H1 (cell line): ENCODE measurements around the gene NOC2L. TPM values are rescaled to one million over a fixed set of nuclear protein-coding genes. Genes with fewer than 3 reads are reported as not detected.

Experiments used
- ATF2 ChIP-seq: IDR thresholded peaks from 2 replicates; pipeline ENCODE4 v1.6.1; 2012; ENCODE audit warnings: low read length, inconsistent platforms
- CEBPB ChIP-seq: IDR thresholded peaks from 2 replicates; pipeline ENCODE4 v1.6.1; 2012; ENCODE audit warnings: low read depth, low read length
- E2F6 ChIP-seq: IDR thresholded peaks from 2 replicates; pipeline ENCODE4 v1.6.1; 2012; ENCODE audit warnings: inconsistent platforms
- EGR1 ChIP-seq: IDR thresholded peaks from 2 replicates; pipeline ENCODE4 v1.6.1; 2011; ENCODE audit warnings: low read depth, low read length, borderline replicate concordance
- JUN ChIP-seq: IDR thresholded peaks from 2 replicates; pipeline ENCODE4 v1.6.1; 2011; ENCODE audit warnings: low read depth, mild to moderate bottlenecking, improper control_type of control experiment, low read length
- RXRA ChIP-seq: IDR thresholded peaks from 2 replicates; pipeline ENCODE4 v1.6.1; 2011; ENCODE audit warnings: low read depth, mild to moderate bottlenecking, low read length, moderate library complexity; ENCODE audit not compliant: insufficient read depth
- SIX5 ChIP-seq: IDR thresholded peaks from 2 replicates; pipeline ENCODE4 v1.6.1; 2011; ENCODE audit warnings: mild to moderate bottlenecking, low read depth, low read length
- TAF7 ChIP-seq: optimal IDR thresholded peaks from 2 replicates; pipeline ENCODE3; 2011; ENCODE audit warnings: low read depth, mild to moderate bottlenecking, inconsistent platforms, low read length, moderate library complexity, borderline replicate concordance
- TBP ChIP-seq: IDR thresholded peaks from 2 replicates; pipeline ENCODE4 v1.6.1; 2011; ENCODE audit warnings: low read depth, low read length, improper control_type of control experiment
- polyA plus RNA-seq, 7 experiments: library from polyadenylated mRNA; depleted of rRNA in 3 of 7; stranded (reverse) in 5 of 7; unstranded in 2 of 7; fragments of >200 nt in 5 of 7; fragments of 200-250 nt in 2 of 7; gene quantifications; 1 replicate in 5 of 7; 2 replicates in 1 of 7; 4 replicates in 1 of 7; pipeline versions ENCODE4 v1.2.1 to v1.2.3, GENCODE V29; 2011 to 2013; ENCODE audit warnings: missing spikeins in 2 of 7, mixed read lengths in 2 of 7
- total RNA-seq: library from RNA; stranded (reverse); fragmentation: NEBNext Ultra II Directional; extraction: Animal tissue kit (Norgen Biotek cat#: 25700); gene quantifications from 2 replicates; pipeline ENCODE4 v1.2.1, GENCODE V29; 2021
- TF ChIP-seq, protein P1 (sequence below), 3 experiments: IDR thresholded peaks; 1 replicate in 2 of 3; 2 replicates in 1 of 3; pipeline versions ENCODE4 v1.5.1 to v1.6.1; 2011; ENCODE audit warnings: low read length in 3 of 3, mild to moderate bottlenecking in 3 of 3, inconsistent platforms in 2 of 3, low read depth in 1 of 3, moderate library complexity in 1 of 3; ENCODE audit not compliant: insufficient read depth in 1 of 3; ENCODE audit errors: control extremely low read depth in 1 of 3
- TF ChIP-seq, protein P2 (sequence below): IDR thresholded peaks from 2 replicates; pipeline ENCODE4 v1.6.1; 2011; ENCODE audit warnings: low read length, improper control_type of control experiment

NOC2L gene
- total and polyA plus RNA-seq, 2 of the 8 experiments (the other 6 are each of a cell fraction or from before 2014, with no cell fraction given): 74.7 to 130 TPM

DNA sequence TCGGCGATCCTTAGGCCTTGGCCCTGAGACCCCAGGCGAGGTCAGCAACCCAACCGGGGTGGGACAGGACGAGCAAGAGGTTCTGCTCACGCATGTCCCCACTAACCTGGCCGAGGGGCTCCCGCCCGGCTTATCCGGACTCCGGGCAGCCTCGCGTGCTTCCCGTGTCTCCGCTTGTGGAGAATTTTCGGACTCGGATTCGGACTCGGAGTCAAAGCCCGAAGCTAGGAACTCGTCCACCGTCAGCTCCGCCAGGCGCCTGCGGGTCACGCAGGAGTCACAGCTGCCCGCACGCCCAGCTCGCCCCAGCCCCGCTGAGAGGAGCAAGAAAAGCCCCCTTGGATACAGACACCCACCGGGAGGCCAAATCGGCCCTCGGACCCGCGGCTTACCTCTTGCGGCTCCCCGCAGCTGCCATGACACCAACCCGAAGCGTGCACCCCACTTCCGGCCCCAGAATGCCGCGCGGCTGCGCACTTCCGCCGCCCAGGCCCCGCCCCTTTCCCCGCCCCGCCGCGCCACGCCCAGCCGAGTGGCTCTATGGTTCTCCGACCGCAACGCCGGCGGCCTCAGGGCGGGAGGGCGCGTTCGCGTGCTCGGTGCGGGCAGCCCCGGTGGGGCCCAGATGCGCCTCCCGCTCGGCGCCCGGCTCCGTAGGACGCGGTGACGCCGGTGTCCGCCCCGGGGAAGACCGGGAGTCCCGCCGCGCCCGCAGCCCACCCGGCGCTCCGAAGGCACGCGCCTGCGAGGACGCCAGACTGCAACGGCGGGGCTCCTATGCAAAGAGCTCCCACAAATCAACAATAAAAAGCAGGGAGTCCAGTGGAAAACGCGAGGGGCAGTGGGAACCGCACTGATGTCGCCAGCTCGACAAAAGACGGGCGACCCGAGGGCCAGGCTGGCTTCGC is at the start of gene NOC2L (continued):
- no peak for TF ChIP-seq JUN
- TF ChIP-seq EGR1: no peak
- no peak for TF ChIP-seq RXRA
- no peak for TF ChIP-seq SIX5
- TF ChIP-seq TAF7: no peak
- TF ChIP-seq ATF2: no peak
- TF ChIP-seq E2F6: no peak
- TF ChIP-seq TBP: peak; percentile 46; the same call in 1 of the 2 replicates
- TF ChIP-seq, protein P1, sequence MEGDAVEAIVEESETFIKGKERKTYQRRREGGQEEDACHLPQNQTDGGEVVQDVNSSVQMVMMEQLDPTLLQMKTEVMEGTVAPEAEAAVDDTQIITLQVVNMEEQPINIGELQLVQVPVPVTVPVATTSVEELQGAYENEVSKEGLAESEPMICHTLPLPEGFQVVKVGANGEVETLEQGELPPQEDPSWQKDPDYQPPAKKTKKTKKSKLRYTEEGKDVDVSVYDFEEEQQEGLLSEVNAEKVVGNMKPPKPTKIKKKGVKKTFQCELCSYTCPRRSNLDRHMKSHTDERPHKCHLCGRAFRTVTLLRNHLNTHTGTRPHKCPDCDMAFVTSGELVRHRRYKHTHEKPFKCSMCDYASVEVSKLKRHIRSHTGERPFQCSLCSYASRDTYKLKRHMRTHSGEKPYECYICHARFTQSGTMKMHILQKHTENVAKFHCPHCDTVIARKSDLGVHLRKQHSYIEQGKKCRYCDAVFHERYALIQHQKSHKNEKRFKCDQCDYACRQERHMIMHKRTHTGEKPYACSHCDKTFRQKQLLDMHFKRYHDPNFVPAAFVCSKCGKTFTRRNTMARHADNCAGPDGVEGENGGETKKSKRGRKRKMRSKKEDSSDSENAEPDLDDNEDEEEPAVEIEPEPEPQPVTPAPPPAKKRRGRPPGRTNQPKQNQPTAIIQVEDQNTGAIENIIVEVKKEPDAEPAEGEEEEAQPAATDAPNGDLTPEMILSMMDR (IDR thresholded peaks at IDR 0.05; ENCODE audit: control extremely low read depth in 1 of 3, insufficient read depth in 1 of 3, low read depth in 1 of 3, low read length in 3 of 3): no peak
- TF ChIP-seq, protein P2, sequence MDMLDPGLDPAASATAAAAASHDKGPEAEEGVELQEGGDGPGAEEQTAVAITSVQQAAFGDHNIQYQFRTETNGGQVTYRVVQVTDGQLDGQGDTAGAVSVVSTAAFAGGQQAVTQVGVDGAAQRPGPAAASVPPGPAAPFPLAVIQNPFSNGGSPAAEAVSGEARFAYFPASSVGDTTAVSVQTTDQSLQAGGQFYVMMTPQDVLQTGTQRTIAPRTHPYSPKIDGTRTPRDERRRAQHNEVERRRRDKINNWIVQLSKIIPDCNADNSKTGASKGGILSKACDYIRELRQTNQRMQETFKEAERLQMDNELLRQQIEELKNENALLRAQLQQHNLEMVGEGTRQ: no peak
- TF ChIP-seq CEBPB: no peak
